Measurements from ENCODE around the gene UBA1.

DNA sequence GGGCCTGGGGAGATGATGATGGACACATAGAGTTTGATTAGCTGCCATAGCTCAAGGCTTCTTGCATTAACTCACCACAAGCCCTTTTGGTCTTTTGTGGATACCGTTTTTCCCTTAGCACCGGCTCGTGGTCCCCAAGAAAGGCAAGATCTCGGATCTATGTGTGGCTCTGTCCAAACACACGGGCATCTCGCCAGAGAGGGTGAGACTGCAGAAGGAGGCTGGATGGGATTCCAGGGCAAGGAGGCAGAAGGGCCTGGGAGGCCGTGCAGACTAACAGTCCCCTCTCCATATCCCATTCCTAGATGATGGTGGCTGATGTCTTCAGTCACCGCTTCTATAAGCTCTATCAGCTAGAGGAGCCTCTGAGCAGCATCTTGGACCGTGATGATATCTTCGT, 48.7 kb downstream of the UBA1 start:
- TF ChIP-seq, protein P1, sequence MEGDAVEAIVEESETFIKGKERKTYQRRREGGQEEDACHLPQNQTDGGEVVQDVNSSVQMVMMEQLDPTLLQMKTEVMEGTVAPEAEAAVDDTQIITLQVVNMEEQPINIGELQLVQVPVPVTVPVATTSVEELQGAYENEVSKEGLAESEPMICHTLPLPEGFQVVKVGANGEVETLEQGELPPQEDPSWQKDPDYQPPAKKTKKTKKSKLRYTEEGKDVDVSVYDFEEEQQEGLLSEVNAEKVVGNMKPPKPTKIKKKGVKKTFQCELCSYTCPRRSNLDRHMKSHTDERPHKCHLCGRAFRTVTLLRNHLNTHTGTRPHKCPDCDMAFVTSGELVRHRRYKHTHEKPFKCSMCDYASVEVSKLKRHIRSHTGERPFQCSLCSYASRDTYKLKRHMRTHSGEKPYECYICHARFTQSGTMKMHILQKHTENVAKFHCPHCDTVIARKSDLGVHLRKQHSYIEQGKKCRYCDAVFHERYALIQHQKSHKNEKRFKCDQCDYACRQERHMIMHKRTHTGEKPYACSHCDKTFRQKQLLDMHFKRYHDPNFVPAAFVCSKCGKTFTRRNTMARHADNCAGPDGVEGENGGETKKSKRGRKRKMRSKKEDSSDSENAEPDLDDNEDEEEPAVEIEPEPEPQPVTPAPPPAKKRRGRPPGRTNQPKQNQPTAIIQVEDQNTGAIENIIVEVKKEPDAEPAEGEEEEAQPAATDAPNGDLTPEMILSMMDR (IDR thresholded peaks at IDR 0.05; ENCODE audit: insufficient read depth, low read length): no peak
- no peak for TF ChIP-seq SPI1 (IDR thresholded peaks at IDR 0.05; ENCODE audit: borderline replicate concordance, low read depth)
- TF ChIP-seq POLR2AphosphoS5 (IDR thresholded peaks at IDR 0.05; ENCODE audit: low read depth): no peak

Data from HL-60 (cell line).